HG03439 (cell line): ENCODE measurements around the gene KRTAP4-7.
"Not testable (repeated sequence)": the region's sequence is repeated elsewhere in the genome, so short reads cannot be mapped to it uniquely, and the experiment has no call there.

Experiments
- ATAC-seq: cut with Tn5 transposase; IDR thresholded peaks from one replicate; pipeline ENCODE4 v1.9.1; 2021; ENCODE audit warnings: mild to moderate bottlenecking, moderate library complexity; ENCODE audit not compliant: unreplicated experiment

Gene KRTAP4-7

DNA sequence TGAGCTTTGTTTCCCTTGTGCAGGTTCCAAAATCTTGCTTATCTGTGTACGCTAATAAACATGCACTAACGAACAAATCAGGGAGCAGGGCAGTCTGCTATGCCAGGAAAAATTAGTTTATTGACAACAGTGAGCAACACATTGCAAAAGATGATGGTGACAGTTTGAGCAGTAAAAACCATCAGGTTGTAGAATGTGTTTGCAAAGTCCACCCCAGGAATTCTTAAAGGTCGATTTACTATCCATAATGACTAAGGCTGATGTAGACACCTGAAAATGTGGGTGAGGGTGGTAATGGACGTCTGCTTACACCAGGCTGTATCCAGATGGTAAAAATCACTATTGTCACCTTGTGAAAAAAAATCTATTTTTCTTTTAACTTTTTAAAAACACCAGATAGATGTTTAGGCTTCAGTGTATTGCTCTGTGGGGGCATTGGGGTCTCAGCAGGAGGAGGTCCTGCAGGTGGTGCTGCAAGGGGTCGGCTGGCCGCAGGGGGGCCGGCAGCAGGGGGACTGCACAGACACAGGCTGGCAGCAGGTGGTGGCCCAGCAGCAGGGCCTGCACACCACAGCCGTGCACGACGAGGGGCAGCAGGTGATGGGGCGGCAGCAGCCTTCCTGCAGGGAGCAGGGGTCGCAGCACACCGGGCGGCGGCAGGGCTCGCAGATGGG lies 18.8 kb upstream of the KRTAP4-7 start:
- ATAC-seq: not testable (repeated sequence)

DNA sequence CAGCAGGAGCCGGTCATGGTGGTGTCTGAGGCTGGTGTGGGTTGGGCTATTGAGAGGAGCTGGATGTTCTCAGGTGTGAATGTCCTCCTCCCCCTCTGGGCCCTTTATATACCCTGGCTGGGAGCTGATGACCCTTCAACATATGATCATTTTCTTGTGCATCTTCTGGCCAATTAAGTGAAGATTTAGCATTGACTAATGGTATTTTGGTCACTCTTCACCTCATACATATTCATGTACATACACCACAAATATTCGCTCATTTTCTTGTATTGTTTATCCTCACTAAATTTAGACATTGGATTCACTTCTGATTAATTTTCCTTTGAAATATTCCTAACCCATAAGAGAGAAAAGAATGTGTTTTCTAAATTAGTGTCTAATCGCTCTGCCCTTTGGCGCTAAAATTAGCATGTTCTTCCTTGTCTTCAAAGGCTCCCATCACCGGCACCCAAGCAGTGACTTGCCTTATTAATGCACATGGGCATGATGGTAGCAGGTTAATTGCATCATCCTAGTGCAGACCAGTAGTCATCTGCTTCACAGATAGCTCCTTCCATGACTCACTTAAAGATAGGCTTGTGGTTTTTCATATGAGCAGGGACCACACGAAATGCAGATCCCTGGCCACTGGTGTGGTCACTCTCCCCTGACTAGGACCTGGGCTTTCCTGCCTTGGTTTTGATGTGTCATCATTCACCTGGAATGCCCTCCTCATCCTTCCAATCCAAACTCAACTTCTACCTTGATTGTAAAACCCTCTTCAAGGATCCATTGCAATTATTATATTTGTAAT lies 17.9 kb upstream of the KRTAP4-7 start, which contains the start of gene KRTAP2-4:
TSS of gene KRTAP2-4 (minus strand) at position 51 of the 796 bp plus-strand sequence. CDS start at position 17, 34 bp downstream.
- no peak for ATAC-seq

DNA sequence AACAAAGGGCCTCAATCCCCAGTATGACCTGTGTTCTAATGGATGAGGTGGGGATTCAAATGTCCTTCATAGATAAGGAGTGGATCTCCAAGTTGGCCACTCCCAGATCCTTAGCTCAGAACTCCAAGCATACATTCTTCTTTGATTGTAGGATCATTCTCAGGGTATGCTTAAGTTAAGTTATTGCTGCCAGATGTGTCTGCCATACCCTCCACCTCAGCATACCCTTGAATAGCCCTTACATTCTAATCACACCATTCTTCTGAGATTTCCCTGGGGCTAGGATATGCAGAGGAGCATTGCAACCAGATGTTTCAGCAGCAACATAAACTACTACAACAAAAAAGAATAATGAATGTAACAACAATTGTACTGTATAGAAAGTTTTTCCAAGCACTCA lies 16.7 kb upstream of the KRTAP4-7 start:
- ATAC-seq: no peak

DNA sequence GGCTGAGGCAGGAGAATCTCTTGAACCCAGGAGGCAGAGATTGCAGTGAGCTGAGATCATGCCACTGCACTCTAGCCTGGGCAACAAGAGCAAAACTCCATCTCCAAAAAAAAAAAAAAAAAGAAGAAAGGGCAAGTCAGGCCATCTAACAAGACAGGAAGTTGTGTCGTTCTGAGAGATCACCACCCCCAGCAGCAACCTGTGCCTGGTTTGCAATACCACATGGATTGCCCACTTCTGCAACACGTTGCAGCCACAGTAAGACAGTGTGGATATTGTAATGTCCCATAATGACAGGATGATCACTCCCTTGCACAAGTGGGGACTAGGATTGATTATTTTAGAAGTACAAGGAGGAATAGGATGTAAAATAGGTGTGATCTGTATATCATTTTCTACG lies 14.9 kb upstream of the KRTAP4-7 start:
- ATAC-seq: no peak

DNA sequence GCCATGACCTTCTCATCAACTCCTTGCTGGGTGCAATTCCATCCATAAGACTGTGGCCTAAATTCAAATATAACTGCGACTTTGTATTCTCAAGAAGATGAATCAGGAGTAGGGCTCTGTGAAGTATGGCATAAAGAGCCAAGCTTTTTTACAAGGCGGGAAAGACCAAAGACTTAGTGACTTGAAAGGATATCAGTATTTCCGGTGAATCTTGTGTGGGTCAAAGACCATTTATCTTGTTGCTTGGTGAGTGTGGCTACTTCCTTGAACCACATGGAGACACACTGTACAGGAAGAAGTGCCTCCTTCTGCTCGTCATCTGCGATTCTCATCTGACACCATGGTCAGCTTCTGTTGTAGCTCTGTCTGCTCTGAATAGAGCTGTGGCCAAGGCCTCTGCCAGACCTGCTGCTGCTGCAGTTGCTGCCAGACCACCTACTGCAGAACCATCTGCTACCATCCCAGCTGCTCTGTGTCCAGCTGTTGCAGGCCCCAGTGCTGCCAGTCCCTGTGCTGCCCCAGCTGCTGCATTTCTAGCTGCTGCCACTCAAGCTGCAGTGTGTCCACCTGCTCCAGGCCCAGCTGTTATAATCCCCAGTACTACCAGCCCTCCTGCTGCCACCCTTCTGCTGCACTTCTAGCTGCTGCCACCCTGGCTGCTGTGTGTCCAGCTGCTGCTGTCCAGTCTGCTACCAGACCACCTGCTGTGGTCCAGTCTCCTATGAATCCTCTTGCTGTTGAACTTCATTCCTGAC lies 12.2 kb upstream of the KRTAP4-7 start:
- ATAC-seq: no peak

DNA sequence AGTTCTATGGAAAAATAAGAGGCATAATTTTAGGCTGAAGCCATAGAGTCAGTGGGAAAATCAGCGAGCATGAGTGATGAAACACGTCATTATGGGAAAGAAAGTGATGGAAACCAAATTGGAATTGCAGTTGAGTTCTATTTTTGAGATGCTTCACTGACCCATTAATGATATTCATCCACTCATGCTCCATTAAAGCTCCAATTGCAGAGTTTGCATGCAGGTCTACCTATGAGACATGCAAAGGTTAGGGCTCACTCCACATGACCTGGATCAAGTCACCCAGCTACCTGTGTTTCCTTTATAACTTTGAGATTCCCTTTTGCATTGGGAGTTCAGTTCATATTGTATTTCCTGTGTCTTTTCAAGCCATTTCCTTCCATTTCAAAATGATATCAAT lies 10.3 kb upstream of the KRTAP4-7 start:
- ATAC-seq: no peak

DNA sequence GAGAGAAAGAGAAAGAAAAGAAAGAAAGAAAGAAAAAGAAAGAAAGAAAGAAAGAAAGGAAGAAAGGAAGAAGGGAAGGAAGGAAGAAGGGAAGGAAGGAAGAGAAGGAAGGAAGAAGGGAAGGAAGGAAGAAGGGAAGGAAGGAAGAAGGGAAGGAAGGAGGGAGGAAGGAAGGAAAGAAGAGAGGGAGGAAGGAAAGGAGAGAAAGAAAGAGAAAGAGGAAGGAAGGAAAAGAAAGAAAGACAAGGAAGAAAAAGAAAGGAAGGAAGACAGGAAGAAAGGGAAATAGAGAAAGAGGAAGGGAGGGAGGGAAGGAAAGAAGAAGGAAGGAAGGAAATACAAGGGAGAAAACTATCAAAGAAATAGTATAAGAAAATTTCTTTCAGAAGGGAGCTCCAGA lies 7.2 kb upstream of the KRTAP4-7 start:
- ATAC-seq: no peak

DNA sequence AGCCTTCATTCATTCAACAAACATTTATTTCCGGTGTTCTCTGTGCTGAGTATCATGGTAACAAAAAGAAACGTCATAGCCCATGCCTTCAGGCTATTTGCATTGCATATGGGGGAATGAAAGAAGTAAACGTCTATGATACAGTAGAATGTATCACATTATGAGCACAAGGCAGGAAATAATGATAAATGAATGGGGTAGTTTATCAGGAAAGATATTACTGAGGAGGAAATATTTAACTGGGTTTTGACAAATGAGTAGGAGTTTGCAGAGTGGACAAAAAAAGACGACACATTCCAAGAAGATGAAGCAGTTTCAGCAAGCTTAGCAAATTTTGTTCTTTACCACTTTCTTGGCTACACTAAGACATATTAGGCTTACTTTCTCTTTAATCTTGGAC lies 1.3 kb upstream of the KRTAP4-7 start:
- no peak for ATAC-seq

DNA sequence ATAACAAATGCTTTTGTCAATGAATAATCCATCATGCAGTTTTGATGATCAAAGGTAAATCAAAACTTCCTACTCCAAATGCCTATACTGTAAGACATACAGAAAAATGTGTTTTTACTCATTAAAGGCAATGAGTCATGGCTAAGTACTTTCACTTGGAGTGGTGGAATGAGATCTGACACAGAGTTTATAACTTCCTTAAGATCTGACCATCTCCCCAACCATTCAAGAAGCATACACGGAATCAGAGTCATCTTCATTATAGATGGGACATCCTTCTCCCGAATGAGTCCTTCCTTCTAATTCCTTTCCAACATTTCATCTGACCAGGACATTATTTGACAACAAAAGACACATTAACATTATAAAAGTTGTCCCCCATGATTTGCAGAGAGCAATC lies 523 bp upstream of the KRTAP4-7 start:
- not testable (repeated sequence) for ATAC-seq

DNA sequence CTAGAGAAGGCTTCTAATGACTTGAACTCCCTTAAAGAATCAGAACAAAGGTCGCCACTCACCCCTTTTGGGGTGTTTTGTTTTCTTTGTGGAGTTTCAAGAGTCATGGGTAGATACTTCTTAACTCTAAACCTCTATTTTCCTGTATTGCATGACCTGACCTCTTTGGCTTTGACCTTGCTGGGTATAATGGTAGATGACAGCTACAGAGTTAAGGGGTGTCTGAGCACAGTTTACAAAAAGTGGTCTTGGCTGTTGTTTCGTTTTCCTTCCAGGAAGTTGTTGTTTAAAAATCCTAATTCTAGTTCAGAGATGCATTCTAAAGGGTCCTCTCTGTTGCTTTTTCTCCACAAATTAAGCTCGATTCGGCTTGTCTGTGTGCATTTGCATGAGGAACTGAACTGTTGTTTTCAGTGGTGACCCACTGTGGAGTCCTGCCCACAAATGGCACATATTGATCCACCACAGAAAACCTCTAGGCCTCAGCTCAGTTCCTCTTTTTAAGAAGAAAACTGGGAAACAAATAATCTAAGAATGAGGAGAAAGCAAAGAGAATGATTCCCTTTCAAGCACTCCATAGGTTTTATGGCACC lies 4.9 kb downstream of the KRTAP4-7 start:
- ATAC-seq: not testable (repeated sequence)

DNA sequence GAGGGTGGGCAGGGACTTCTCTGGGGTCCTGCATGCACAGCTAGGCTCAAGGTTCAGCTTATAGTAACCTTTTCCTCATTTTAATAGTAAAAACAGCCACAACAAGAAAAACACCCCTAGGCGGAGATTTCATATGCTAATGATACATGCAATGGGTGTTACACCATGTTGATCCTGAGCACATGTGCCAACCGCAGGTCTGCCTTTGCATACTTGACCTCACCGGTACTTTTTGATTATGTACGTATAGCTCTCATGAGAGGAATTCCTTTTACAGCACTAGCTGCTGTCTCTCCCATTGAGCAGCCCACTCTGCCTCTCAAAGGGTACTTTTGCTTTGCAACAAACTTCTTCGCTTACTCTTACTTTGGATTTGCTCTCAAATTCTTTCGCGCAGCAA lies 12.1 kb downstream of the KRTAP4-7 start:
- no peak for ATAC-seq

DNA sequence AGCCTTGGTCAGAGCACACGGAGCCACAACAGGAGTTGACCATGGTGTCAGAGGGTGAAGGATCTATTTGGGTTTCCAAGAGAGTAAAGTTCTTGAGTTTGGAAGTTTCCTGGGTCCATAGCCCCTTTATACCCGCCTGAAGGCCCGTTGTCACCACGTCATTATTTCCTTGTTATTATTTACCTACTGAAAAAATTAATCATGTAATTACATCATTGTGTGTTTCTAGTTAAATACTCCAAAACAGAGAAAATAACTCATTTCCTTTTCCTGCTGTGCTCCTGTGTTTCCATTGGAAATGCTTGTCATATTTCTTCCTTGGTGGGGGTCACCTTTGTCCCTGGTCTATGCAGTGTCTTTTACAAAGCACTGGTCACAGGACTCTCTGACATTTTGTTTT lies 14.1 kb downstream of the KRTAP4-7 start, which contains the start of gene KRTAP4-8:
TSS of gene KRTAP4-8 (minus strand) at position 101 of the 400 bp plus-strand sequence. CDS start at position 43, 58 bp downstream.
- ATAC-seq: no peak

DNA sequence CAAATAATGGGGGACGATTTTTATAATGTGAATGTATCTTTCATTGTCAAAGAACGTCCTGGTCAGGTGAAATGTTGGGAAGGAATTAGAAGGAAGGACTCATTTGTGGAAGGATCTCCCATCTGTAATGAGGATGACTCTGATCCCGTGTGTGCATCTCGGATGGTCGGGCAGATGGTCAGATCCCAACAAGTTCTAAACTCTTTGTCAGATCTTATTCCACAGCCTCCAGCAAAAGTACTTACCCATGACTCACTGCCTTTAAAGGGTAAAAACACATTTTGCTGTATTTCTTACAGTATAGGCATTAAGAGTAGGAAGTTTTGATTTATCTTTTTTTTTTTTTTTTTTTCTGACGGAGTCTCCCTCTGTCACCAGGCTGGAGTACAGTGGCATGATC lies 14.5 kb downstream of the KRTAP4-7 start:
- ATAC-seq: no peak

DNA sequence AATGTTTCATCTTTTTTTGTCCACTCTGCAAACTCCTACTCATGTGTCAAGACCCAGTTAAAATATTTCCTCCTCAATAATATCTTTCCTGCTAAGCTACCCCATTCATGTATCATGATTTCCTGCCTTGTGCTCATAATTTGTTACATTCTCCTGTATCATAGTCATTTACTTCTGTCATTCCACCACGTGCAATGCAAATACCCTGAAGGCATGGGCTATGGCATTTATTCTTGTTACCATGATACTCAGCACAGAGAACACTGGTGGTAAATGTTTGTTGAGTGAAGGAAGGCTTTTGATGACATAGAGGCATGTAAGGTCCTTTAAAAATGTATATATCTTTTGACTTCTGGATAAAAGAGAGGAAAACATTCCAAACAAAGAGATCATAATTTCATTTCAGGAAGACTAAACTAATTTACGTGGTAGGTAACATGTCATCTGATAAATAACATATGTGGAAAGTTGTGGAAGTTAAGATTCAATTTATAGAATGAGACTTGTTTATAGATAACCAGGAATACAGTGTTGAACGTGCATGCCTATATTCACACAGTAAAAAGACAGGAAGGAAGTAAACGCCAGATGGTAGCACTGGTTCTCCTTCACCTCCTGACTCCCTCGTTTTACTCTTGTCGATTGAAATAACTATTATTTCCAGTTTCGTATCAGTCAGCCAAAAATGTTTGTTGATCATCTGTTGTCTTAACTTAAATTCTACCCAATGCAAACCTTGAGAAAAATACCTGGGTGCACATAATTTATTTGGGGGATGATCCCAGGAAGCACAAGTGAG lies 15.9 kb downstream of the KRTAP4-7 start:
- ATAC-seq: not testable (repeated sequence)

DNA sequence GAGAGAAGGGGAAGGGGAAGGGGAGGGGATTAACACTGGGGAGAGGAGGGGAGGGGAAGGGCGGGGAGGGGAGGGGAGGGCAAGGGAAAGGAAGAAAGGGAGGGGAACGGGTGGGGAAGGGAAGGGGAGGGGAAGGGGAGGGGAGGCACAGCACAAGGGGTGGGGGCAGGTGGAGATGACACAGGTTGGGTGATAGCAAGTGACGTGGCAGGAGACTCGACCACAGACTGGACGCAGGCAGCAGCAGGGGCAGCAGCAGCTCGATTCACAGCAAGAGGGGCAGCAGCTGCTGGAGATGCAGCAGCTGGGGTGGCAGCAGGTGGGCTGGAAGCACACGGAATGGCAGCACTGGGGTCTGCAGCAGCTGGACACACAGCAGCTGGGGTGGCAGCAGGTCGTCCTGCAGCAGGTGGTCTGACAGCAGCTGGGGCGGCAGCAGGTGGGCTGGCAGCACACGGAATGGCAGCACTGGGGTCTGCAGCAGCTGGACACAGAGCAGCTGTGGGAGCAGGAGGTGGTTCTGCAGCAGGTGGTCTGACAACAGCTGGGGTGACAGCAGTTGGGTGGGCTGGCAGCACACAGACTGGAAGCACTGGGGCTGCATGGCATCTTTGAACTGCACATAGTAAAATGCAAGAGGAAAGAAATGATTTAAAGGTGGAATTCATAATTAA lies 17.8 kb downstream of the KRTAP4-7 start, which contains the start of gene KRTAP4-16:
TSS of gene KRTAP4-16 (minus strand) at position 624 of the 674 bp plus-strand sequence. CDS start at position 624, 0 bp downstream.
- no peak for ATAC-seq

DNA sequence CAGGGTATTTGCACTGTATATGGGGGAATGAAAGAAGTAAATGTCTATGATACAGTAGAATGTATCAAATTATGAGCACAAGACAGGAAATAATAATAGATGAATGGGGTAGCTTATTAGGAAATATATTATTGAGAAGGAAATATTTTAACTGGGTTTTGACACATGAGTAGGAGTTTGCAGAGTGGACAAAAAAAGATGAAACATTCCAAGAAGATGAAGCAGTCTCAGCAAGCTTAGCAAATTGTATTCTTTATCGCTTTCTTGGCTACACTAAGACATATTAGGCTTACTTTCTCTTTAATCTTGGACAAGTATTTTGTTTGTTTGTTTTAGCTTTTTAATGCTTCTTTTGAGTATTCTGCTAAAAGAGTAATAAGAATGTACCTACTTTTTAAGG lies 19.9 kb downstream of the KRTAP4-7 start:
- no peak for ATAC-seq

DNA sequence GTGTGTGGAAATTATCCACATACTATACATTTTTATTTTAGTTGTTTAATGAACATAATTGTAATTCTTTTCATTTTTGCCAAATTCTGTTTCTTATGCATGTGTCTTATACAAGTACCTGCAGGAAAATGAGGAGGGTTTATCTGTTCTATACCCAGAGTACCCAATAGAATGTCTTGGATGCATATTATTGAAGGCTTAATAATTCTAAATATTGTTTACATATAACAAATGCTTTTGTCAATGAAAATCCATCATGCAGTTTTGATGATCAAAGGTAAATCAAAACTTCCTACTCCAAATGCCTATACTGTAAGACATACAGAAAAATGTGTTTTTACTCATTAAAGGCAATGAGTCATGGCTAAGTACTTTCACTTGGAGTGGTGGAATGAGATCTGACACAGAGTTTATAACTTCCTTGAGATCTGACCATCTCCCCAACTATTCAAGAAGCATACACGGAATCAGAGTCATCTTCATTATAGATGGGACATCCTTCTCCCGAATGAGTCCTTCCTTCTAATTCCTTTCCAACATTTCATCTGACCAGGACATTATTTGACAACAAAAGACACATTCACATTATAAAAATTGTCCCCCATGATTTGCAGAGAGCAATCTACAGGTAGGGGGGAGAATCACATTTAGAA lies 20.6 kb downstream of the KRTAP4-7 start:
- ATAC-seq: not testable (repeated sequence)

DNA sequence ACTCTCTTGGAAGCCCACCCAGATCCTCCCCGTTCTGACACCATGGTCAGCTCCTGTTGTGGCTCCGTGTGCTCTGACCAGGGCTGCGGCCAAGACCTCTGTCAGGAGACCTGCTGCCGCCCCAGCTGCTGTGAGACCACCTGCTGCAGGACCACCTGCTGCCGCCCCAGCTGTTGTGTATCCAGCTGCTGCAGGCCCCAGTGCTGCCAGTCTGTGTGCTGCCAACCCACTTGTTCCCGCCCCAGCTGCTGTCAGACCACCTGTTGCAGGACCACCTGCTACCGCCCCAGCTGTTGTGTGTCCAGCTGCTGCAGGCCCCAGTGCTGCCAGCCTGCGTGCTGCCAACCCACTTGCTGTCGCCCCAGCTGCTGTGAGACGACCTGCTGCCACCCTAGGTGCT lies 21.4 kb downstream of the KRTAP4-7 start, which contains the start of gene KRTAP4-9:
TSS of gene KRTAP4-9 (plus strand) at position 43 of the 400 bp plus-strand sequence. CDS start at position 43, 0 bp downstream.
- not testable (repeated sequence) for ATAC-seq

DNA sequence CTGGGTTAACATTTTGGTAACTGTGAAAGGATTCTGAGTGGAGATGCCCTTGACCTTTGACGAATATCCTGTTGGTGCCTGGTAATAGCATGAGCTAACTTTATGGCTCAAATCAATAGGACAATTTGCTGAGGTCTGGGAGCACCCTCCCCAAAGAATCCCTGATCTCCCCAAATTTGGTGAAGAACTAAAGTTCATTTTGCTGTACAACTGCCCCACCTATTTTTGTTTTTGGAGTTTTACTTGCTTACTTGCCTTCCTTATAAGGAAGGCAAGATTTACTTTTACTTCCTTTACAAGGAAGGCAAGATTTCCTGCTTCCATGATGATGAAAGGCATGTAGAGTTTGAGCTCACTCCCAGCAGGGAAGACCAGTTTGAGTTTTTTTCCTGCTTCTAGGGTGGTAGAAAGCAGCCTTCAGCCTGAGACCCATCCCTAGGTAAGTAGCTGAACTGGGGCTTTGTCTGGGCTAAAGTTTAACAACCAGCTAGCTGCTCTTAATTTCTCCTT lies 24.0 kb downstream of the KRTAP4-7 start:
- ATAC-seq: no peak
